ENCODE results near the gene GUSB.
"Not testable (repeated sequence)": the region's sequence is repeated elsewhere in the genome, so short reads cannot be mapped to it uniquely, and the experiment has no call there.

GUSB gene

DNA sequence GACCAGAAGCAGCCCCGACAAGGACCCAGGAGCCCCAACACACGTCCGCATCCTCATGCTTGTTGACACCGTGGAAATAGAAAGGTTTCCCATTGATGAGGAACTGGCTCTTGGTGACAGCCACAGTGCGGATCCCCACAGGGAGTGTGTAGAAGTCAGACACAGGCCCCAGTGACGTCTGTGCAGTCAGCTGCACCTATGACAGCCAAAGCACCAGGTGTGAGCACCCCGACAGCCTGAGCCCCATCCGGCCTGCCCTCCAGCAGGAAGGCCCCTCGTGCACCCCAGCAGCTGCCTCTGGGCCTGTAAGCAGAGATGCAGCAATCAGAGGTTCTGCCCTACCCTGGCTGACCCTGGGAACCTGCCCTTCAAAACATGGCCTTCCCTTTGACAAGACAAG is 7.1 kb downstream of the GUSB start:
- DNase-seq = no peak

DNA sequence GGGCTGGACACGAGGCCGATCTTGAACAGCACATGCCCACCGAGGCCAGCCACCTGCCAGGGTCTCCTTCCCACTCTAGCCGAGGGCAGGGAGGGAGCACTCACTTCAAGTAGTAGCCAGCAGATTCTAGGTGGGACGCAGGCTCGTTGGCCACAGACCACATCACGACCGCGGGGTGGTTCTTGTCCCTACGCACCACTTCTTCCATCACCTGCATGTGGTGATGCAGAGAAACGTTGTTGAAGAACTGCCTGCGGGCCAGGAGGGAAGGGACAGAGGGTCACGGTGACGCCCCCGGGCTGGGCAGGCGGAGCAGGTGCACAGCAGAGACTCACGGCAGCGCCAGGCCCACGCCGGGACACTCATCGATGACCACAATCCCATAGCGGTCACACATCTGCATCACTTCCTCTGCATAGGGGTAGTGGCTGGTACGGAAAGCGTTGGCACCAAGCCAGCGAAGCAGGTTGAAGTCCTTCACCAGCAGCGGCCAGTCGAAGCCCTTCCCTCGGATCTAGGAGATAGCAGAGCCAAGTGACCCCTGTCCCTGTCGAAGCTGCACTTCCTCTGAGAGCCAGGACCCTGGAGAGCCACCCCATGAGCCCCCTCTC is 7.7 kb downstream of the GUSB start:
- no peak for DNase-seq

DNA sequence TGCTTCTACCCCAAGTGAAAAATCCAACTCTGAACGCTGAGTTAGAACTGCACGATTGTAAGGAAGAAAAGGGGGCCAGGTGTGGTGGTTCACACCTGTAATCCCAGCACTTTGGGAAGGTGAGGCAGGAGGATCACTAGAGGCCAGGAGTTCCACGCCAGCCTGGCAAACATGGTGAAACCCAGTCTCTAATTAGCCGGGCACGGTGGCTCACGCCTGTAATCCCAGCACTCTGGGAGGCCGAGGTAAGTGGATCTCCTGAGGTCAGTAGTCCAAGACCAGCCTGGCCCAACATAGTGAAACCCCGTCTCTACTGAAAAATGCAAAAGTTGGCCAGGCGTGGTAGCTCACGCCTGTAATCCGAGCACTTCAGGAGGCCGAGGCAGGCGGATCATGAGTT is 9.0 kb downstream of the GUSB start:
- no peak for DNase-seq

DNA sequence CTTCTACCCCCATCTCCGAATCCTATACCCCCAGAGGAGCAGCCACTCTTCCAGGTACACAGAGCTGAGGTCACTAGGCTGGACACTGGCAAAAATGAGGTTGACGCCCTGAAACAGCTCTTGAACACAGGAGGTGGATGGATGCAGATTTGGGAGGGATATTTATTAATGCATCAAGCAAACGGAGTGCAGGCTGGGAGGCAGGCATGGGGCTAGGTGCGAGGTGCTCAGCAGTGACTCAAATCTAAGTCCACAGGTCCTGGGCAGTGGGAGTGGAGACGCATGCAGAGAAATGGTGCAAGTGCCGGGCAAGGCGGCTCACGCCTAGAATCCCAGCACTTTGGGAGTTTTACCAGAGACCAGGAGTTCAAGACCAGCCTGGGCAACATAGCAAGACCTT is 11.0 kb downstream of the GUSB start:
- DNase-seq = no peak

DNA sequence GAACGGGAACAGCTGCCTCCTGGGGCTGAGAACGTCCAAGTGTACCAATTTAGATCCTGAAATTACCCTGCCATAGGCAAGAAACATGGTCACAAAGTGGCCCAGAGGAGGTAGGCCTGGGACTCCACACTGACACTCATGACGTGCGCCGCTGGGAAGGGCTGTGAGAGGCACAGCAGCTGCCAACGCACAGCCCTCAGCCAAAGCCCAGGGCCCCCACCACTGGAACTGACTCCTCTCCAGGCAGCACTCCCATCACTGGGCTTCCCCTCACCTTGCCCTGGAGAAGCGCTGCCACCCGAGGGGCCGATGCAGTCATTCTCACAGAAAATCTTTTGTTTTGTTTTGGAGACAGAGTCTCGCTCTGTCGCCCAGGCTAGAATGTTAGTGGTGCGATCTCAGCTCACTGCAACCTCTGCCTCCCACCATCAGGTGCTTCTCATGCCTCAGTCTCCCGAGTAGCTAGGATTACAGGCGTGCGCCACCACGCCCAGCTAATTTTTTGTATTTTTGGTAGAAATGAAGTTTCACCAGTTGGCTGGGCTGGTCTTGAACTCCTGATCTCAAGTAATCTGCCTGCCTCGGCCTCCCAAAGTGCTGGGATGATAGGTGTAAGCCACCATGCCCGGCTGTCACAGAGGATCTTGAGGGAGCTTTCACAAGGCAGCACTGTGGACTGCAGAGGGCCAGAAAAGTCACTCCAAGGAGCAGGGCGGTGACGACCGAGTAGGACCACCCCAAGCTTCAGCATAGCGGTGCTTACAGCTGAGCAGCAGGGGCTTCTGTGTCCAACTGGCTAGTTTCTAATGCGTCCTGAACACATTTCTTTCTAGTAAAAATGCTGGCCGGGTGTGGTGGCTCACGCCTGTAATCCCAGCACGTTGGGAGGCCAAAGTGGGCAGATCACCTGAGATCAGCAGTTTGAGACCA is 13.5 kb downstream of the GUSB start:
- no peak for DNase-seq

DNA sequence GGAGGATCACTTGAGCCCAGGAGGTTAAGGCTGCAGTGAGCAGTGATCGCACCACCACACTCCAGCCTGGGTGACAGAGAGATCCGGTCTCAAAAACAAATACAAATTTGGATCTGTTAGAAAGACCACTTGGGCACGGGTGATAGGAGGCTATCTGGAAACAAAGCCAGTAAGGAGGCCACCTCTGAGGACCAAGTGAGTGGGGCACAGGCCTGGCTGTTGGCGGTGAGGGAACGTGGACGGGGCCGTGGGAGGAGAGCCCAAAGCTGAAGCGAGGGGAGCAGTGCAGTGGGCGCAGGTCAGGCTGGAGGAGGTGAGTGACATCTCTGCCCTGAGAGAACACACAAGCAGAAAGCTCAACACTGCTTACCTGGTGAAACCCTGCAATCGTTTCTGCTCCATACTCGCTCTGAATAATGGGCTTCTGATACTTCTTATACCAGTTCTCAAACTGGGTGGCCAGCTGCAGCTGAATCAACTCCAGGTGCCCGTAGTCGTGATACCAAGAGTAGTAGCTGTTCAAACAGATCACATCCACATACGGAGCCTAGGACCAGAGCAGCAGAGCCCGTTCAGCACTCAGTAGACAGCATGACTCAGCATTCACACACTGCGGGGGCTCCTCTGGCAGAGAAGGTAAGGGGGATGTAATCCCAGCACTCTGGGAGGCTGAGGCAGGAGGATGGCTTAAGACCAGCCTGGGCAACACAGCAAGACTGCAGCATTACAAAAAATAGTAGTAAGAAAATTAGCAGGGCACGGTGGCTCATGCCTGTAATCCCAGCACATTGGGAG is 14.5 kb downstream of the GUSB start:
- no peak for DNase-seq

DNA sequence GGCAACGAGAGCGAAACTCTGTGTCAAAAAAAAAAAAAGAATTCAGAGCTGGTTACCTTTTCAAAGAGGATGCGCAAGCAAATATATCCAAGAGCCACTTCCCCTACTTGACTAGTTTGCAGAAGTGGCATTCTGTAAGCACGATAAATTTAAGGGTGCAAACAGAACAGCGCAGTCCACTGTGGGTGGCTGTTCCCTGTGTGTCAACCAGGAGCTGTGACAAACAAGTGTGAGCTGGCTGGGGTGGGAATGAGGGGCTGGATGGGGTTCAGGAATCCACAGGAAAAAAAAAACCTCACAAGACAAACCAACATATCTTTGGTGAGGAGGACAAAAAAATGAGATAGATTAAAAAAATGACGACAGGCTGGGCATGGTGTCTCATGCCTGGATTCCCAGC is 15.9 kb downstream of the GUSB start:
- no peak for DNase-seq

DNA sequence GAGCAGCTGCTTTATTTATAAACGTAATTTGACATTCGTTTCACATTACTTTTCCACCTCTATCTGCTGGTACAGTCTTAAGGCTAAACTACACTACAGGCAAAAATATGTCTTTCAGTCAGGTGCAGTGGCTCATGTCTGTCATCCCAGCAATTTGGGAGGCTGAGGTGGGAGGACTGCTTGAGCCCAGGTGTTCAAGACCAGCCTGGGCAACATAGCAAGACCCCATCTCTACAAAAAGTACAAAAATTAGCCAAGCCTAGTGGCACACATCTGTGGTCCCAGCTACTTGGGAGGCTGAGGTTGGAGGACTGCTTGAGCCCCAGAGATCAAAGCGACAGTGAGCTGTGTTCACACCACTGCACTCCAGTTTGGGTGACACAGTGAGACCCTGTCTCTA is 17.3 kb downstream of the GUSB start:
- not testable (repeated sequence) for DNase-seq

DNA sequence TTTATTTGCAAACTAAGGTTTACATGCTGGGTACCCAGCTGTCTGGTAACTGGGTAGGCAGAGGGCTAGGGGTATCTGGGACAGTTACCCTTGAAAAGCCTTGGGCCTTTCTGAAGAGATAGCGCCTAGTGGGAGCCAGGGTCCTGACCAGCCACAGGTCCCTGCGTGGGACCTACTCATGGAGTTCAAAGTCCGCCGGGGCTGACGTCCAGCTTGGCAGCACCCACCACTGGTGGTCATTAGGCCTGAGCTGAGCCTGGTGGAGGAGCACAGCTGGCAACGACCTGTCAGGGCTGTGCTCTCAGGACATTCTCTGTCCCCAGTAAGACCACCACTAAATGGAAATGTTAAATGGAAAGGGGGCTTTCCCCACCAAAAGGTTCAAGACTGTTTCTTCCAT is 20.0 kb downstream of the GUSB start:
- no peak for DNase-seq

DNA sequence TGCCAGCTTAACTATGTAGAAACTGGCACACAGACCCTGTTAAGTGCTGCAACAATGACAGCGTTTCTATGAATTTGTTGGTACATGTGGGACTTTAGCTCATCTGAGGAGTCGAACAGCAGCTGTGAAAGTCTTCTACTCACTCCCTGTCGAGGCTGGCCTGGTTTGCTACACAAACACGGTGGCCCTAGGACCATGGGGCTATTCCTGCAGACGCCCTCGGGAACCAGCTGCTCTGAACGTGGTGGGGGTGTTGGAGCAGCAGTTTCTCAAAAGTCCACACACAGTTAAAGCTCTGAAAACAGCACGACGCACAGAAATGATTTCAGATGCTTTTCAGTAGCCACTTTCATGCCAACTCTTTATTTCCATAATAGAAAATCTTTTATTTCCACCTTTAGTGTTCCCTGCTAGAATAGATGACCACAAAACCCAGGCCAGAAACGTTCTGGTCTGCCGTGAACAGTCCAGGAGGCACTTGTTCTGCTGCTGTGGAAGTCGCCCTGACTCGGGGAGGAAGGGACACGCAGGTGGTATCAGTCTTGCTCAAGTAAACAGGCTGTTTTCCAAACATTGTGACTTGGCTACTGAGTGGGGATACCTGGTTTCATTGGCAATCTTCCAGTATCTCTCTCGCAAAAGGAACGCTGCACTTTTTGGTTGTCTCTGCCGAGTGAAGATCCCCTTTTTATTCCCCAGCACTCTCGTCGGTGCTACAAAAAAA is 21.5 kb downstream of the GUSB start:
- DNase-seq = no peak

DNA sequence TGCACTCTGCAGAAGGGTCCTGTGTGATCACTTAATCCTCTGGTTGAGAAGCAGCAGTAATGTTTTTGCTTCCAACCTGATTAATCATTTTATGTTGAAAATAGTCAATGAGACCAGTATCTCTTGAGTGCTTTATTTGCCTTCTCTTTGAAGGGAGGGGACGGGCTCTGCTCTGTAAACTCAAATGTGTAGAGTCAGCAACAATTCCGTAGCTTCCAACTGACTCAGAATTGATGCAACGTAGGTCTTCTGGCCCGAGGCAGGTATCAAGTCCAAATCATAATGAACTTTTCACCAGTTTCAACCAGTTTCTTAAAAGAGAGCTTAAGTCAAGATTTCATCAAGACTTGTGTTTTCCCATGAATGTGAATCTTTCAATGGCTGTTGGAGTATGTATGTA is 26.3 kb downstream of the GUSB start:
- no peak for DNase-seq

DNA sequence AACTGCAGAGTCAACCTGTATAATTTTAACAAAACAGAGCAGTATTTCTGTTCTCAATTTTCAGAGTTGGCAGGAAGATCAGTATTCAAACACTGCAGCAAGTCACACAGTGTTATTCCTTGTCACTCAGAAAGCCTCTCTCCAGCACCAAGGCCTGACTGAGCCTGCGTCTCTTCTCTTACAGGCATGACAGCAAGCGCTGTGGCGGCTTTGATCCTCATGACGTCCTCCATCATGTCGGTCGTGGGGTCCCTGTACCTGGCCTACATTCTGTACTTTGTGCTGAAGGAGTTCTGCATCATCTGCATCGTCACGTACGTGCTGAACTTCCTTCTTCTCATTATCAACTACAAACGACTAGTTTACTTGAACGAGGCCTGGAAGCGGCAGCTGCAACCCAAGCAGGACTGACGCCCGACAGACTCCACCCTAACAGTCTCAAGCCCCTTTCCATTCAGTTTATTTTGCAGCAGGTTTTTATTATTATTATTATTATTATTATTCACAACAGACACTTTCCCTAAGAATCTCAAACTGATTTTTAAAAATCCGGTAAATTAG is 28.0 kb downstream of the GUSB start:
- DNase-seq = no peak

DNA sequence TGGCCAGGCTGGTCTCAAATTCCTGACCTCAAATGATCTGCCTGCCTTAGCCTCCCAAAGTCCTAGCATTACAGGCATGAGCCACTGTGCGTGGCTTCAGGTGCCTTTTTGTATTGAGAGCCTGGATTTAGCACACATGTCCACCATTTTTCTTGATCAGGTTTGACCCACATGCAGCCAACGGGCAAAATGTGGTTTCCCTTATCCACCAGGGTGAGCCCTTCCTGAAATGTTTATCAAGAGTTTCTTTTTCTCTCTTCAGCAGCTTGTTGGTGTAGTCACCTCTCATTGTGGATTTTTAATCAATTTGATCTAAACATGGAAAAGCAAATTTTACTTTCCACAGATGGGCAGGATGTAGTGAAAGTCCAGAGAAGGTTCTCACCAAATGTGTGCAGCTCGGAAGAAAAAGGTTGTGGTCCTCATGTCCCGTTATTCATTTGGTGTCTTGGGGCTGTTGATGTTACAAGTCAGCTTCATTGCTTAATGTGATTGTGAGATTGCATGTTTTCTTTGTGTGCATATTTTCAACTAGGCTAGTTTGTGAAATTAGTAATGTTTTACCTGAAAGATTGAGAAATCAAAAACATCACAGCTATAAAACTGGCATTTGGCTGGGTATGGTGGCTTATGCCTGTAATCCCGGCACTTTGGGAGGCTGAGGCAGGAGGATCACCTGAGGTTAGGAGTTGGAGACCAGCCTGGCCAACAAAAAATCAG is 28.9 kb downstream of the GUSB start:
- DNase-seq = no peak

DNA sequence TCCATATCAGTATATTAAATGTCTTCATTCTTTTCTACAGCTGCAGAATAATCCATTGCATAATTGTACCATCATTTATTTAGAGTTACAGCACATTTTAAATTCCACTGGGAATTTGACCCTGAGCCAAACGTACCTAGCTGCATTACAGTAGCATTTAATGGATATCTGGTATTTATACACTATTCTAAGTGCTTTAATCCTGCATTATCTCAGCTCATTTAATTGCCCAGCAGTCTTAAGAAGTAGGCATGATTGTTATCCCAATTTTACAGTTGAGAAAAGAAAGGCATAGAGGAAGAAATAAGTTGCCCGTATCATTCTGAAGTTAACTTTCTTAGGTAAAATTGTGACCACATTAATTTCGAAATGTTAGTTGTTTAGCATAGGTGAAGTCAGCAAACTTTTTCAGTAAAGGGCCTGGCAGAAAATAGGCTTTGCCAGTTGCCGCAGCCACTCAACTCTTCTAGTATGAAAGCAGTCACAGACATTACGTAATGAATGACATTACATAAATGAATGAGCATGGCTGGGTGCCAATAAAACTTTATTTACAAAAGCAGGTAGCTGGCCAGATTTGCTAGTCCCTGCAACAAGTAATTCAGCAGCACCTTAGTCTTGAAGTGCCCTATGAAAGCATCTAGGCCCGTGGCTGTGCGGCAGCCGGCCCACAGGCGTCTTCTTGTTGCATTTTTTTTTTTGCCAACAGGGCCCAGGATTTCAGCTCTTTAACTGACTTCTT is 30.0 kb downstream of the GUSB start:
- DNase-seq = peak; percentile 37

DNA sequence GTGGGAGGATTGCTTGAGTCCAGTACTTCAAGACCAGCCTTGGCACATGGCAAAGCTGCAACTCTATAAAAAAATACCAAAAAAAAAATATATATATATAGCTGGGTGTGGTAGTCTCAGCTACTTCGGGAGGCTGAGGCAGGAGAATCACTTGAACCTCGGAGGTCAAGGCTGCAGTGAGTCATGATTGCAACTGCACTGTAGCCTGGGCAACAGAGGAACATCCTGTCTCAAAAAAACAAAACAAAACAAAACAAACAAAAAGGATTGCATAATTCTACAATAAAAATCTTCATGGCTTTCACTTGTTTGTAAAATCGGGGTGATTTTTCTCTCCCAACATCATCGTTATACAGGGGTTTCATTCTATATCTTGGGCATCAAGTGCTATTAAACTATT is 35.1 kb downstream of the GUSB start:
- DNase-seq = peak; percentile 74

DNA sequence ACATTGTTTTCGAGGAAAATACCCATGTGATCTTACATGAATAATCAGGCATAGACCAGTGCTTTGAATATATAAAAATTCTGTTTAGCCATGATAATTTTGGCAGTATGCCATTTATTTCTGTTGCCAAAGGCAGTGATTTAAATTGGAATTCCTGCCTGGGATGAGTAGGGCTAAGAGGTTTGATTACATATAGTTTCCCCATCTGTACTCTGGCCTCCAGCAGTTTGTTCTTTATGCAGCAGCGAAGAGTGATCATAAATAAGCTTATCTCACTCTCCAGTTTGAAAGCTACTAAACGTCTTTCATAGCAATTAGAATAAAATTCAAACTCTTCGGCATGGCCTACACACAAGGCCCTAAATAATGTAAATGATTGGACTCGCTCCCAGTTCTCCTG is 36.2 kb downstream of the GUSB start:
- not testable (repeated sequence) for DNase-seq

DNA sequence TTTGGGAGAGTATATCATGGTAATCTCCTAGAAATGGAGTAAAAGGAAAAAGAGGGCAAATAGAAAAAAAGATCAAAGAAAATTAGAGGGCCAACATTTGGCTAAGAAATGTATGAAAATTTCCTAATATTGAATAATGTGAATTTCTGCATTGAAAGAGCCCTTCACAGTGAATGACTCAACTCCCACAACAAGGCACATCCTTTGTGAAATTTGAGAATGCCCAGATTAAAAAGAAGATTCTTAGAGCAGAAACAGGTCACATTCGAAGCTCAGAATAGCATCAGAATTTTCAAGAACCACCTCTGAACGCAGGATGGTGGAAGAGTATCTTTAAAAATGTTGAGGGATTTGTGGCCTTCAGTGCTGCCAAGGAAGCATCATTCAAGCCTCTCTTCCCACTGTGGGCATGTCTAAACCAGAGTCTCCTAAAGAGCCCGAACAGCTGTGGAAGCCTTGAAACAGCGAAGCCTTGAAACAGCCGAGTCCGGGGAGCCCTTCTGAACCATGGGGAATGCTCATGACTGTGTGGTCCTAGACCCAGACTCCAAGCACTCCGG is 43.6 kb downstream of the GUSB start:
- DNase-seq = no peak

DNA sequence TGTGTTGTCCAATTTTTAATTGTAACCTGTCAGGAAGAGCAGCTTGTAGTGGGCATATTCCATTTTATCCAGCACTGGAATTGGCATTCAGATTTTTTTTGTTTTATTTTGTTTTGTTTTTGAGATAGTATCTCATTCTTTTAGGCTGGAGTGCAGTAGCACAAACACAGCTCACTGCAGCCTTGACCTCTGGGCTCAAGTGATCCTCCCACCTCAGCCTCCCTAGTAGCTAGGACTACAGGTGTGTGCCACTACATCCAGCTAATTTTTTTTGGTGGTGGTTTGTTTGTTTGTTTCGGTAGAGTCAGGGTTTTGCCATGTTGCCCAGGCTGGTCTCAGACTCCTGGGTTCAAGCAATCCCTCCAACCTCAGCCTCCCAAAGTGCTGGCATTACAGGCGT is 44.7 kb downstream of the GUSB start:
- DNase-seq = no peak

DNA sequence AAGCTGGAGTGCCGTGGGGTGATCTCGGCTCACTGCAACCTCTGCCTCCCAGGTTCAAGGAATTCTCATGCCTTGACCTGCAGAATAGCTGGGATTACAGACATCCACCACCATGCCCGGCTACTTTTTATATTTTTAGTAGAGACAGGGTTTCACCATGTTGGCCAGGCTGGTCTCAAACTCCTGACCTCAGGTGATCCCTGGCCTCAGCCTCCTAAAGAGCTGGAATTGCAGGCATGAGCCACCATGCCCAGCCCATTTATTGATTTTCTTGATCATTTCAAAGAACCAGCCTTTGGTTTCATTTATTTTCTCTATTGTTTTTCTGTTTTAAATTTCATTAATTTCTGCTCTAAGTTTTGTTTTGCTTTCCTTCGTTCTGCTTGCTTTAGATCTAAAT is 50.3 kb downstream of the GUSB start:
- no peak for DNase-seq

DNA sequence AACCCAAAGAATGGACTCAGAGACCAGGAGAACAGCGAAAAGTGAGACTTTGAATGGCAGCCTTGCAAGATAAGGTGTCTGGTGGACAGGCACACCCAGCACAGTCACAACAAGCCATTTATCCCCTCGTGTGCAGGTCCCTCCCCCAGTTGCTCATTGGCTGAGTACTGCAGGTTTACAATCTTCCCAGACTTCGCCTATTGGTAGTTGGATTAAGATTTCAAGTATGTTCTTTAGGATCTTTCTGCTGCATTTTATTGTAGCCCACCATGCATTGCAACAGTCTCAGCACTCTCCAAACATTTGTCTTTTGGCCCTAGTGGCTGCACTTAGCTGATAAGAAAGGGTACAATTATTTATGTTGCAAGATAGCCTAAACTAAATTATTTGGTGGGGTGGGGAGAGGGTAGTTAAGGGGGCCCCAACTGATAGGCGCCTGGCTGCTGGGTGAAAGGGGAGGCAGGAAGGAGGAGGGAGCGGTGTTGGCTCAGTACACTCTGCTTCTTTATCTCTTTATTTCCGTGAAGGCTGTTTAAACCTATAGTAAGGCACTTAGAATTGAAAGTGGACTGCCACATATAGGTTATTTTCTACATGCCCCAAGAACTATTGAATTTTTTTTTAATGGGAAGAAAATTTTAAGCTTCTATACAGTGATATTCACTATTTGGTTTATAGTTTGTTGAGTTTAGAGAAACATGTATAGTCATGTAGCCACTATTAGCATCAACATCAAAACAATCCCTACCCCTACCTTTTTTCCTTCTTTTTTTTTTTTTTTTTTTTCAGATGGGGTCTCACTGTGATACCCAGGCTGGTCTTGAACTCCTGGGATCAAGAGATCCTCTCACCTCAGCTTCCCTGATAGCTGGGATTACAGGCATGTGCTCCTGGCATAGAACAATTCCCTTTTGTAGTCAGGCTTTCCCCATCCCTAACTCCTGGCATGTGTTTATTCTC is 54.2 kb downstream of the GUSB start:
- DNase-seq = no peak
